ENCODE results near the gene DNAH6.

- TF ChIP-seq CTCF (conservative IDR thresholded peaks at IDR 0.05; ENCODE audit: low read depth, low read length) (no peak), EZH2 (IDR thresholded peaks at IDR 0.05; ENCODE audit: borderline replicate concordance, low read depth, low read length, poor library complexity, severe bottlenecking) (no peak)
Measured at GRCh38 chr2:84498150-84498799, 18.0 kb upstream of the DNAH6 start.
